KOPT-K1 (cell line): ENCODE data around the gene PLSCR4.
"Not testable (repeated sequence)": the region's sequence is repeated elsewhere in the genome, so short reads cannot be mapped to it uniquely, and the experiment has no call there.

Experiments
- H3K27ac ChIP-seq: fragments of 200-600 bp; sonication (generic); 2 replicates; pipeline ENCODE4 v1.5.1; 2016; ENCODE audit warnings: antibody characterized with exemption, mild to moderate bottlenecking, low read depth, low read length; ENCODE audit not compliant: poor library complexity, severe bottlenecking
- H3K36me3 ChIP-seq: fragments of 200-600 bp; sonication (generic); 2 replicates; pipeline ENCODE4 v1.5.1; 2017; ENCODE audit warnings: antibody characterized with exemption, mild to moderate bottlenecking, low read length, moderate library complexity; ENCODE audit not compliant: insufficient read depth
- H3K9me3 ChIP-seq: fragments of 200-600 bp; sonication (generic); 2 replicates; pipeline ENCODE4 v1.5.1; 2017; ENCODE audit warnings: antibody characterized with exemption, low read length, mild to moderate bottlenecking; ENCODE audit not compliant: insufficient read depth, poor library complexity, severe bottlenecking

PLSCR4 gene

DNA sequence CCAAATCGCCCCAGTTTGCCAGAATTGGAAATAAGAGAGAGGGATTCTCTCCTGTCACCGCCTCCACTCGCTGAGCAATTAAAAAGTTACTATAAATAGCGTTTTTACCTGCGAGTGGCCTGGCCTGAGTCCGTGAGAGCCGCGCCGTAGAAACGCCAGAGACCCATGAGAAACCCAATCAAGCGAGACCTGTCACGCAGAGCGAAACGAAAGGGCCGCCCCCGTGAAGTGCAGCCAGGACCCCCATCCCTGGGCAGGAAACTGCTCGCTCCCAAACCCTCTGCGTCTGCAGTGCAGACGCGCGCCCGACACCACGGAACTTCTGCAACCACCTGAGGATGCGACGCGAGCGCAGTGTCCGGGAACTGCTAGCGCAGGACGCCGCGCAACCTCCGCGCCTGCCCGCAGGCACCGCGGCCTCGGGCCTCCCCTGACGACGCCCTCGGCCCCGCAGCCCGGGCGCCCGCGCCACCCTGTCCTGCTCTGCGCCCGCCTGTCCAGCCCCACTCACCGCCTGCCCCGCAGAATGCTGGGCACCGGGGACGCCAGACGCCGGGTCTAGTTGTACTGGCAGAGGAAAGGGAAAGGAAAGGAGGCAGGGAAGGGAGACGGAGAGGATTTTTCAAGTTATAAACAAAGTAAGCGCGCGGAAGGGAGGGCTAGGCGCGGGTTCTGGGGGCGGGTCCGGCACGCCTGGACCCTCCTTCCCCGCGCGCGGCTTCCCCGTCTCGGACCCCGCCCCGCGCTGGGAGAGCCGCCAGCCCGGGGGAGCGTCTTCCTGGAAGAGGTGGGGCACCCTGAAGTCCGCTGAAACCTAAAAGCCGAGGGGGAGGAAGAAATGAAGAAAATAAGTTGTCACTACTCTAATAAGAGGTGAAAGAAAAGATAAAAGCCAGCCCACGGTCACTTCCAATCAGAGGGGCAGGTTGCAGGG is at the start of gene PLSCR4:
PLSCR4 (minus strand) TSS at position 657 of the 934 bp plus-strand sequence. CDS start 29,034 bp downstream, outside the sequence.
- no peak within 1 kb of the TSS for H3K27ac ChIP-seq
- H3K9me3 ChIP-seq = no peaks in the 10 kb centered on the region
- no peaks in the 10 kb centered on the region for H3K36me3 ChIP-seq

DNA sequence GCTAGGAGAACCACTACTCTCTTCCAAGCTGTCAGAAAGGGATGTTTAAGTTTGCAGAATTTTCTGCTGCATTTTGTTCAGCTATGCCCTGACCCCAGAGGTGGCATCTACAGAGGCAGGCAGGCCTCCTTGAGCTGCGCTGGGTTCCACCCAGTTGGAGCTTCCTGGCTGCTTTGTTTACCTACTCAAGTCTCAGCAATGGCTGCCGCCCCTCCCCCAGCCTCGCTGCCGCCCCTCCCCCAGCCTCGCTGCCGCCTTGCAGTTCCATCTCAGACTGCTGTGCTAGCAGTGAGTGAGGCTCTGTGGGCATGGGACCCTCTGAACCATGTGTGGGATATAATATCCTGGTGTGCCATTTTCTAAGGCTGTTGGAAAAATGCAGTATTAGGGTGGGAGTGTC is 42.5 kb upstream of the PLSCR4 start:
- not testable (repeated sequence) for H3K9me3 ChIP-seq, H3K36me3 ChIP-seq, H3K27ac ChIP-seq

- Histone ChIP-seq H3K36me3 (no peaks in the 10 kb centered on the region), H3K27ac (no peak overlapping the region)
Measured at GRCh38 chr3:146283781-146284445, 33.0 kb upstream of the PLSCR4 start.

GRCh38 chr3:146280864-146281263 is 30.0 kb upstream of the PLSCR4 start:
- no peaks in the 10 kb centered on the region for H3K9me3 ChIP-seq
- no peaks in the 10 kb centered on the region for H3K36me3 ChIP-seq
- H3K27ac ChIP-seq = no peak overlapping the region

More at GRCh38 chr3:146283781-146284445, 33.0 kb upstream of the PLSCR4 start:
- H3K9me3 ChIP-seq = no peaks in the 10 kb centered on the region

DNA sequence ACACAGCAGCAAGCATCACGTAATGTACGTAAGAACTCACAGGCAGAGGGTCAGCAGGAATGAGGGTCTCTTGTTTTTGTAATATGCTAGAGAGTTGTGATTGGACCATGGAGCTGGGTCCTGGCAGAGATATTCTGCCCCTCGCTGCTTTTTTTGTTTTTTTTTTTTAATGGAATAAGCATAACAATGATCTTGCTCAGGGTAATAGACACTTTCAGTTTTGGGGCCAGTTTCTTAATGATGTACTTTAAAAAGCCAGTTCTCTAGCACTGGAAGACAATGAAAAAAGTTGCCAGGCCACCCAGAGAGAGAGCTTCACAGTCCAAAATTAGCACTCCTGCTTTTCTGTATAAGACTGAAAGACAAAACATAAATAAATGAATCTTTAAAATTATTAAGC is 29.0 kb upstream of the PLSCR4 start:
- H3K36me3 ChIP-seq = no peaks in the 10 kb centered on the region
- no peak overlapping the region for H3K27ac ChIP-seq
- H3K9me3 ChIP-seq = no peaks in the 10 kb centered on the region

- Histone ChIP-seq H3K36me3 (no peaks in the 10 kb centered on the region), H3K27ac (no peak overlapping the region), H3K9me3 (no peaks in the 10 kb centered on the region)
Measured at GRCh38 chr3:146279013-146279412, 28.1 kb upstream of the PLSCR4 start.

- Histone ChIP-seq H3K9me3 (no peaks in the 10 kb centered on the region), H3K27ac (no peak overlapping the region), H3K36me3 (no peaks in the 10 kb centered on the region)
Measured at GRCh38 chr3:146277953-146278631, 27.2 kb upstream of the PLSCR4 start.

DNA sequence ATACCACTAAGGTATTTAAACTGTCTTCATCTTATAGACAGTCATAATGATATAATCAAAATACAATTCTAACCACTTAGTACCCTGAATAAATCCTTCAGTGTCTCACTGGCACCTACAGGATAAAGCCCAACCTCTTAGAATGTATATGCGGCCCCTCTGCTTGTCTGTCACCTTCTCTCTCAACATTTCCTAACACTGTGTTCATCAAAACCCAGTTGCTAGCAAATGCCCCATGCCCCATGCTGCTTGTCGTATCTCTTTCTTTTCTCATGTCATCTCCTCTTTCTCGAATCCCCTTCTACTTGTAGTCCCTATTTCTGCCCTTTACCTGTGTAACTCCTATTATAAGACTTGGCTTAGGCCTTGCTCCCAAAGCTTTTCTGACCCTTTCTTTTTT is 24.6 kb upstream of the PLSCR4 start:
- Histone ChIP-seq H3K27ac (no peak overlapping the region), H3K9me3 (no peaks in the 10 kb centered on the region), H3K36me3 (no peaks in the 10 kb centered on the region)

- no peaks in the 10 kb centered on the region for H3K9me3 ChIP-seq
- H3K27ac ChIP-seq = no peak overlapping the region
Measured at GRCh38 chr3:146274833-146275232, 23.9 kb upstream of the PLSCR4 start.

GRCh38 chr3:146273721-146274407 is 23.0 kb upstream of the PLSCR4 start:
- no peak overlapping the region for H3K27ac ChIP-seq

More at GRCh38 chr3:146274833-146275232, 23.9 kb upstream of the PLSCR4 start:
- no peaks in the 10 kb centered on the region for H3K36me3 ChIP-seq

DNA sequence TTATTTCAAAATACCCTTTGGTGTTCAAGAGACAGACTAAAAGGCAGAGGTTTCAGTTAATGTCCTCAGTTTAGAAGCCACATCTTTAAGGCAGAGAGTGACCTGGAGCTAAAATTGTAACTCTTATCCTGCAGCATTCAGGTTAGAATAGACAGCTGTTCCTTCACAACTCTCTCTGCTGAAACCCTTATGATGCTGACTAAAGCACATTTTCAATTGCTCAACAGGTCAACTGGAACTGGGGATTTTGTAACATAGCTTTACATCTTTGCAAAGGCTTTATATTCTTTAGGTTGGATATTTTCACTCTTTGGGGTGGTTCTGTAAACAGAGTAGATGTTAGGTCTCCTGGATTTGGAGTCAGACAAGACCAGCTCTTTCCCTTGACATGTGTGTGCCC is 20.3 kb upstream of the PLSCR4 start:
- Histone ChIP-seq H3K9me3 (no peaks in the 10 kb centered on the region), H3K27ac (no peak overlapping the region), H3K36me3 (no peaks in the 10 kb centered on the region)

More at GRCh38 chr3:146273721-146274407, 23.0 kb upstream of the PLSCR4 start:
- Histone ChIP-seq H3K36me3 (no peaks in the 10 kb centered on the region), H3K9me3 (no peaks in the 10 kb centered on the region)

DNA sequence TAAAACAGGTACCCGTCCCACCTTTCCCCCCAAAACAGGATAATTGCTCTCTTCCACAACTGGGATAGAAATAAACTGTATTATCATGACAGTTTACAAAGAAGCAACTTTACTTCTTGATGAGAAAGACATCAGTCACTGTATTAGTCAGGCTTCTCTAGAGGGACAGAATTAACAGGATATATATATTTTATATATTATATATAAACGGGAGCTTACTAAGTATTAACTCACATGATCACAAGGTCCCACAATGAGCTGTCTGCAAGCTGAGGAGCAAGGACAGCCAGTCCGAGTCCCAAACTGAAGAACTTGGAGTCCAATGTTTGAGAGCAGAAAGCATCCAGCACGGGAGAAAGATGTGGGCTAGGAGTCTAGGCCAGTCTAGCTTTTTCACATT is 18.4 kb upstream of the PLSCR4 start:
- no peaks in the 10 kb centered on the region for H3K36me3 ChIP-seq
- H3K27ac ChIP-seq = no peak overlapping the region
- H3K9me3 ChIP-seq = no peaks in the 10 kb centered on the region

DNA sequence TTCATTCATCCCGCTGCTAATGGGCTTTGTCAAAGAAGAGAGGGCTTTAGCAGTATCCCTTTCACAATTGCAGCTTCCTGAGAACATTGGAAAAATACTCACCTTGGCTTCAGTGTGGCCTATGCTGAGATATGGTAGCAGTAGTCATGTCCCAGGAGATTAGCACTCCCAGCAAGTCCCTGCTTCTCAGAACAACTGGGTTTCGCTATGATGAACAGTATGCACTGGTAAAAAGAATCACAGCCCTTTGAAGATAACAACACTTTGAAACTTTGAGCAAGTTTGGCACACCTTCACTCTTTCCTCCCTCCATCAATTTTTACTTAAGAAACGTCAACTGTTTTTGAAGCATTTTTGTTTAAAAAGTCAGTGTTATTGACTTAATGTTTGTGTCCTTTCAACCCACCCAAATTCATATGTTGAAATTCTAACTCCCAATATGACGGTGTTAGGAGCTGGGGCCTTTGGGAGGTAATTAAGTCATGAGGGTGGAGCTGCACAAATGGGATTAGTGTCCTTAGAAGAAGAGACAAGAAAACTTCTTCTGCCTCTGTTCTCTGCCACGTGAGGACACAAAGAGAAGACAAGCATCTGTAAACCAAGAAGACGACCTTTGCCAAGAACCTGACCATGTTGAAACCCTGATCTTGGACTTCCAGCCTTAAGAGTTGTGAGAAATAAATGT is 17.8 kb upstream of the PLSCR4 start:
- Histone ChIP-seq H3K36me3 (no peaks in the 10 kb centered on the region), H3K9me3 (no peaks in the 10 kb centered on the region), H3K27ac (no peak overlapping the region)

DNA sequence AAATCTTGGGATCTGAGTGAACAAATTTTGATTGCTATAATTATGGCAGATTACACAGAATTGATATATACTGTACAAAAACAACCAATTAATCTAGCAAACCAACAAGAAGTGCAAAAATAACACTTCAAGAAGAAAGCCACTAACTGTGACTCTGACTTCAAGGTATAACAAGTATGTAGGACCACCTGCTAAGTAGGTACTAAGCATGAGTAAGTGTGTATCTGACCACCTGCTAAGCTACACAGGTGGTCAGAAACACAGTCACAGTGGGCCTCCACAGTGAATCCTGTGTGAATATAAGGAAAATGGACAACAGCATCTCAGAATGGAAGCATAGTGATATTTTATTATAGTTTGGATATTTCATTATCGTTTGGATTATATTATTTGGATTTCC is 14.8 kb upstream of the PLSCR4 start:
- Histone ChIP-seq H3K27ac (no peak overlapping the region), H3K36me3 (no peaks in the 10 kb centered on the region), H3K9me3 (no peaks in the 10 kb centered on the region)
